Measurements from ENCODE around the gene ANKRD13A.
"Not testable (repeated sequence)": the region's sequence is repeated elsewhere in the genome, so short reads cannot be mapped to it uniquely, and the experiment has no call there.

ANKRD13A gene

GRCh38 chr12:110079477-110080400 lies 80.5 kb downstream of the ANKRD13A start:
- TF ChIP-seq POLR2A (IDR thresholded peaks at IDR 0.05; ENCODE audit: extremely low read depth, insufficient read length) (no peak), MYC (IDR thresholded peaks at IDR 0.05; ENCODE audit: low read depth, low read length) (no peak)
- TF ChIP-seq, protein P1, sequence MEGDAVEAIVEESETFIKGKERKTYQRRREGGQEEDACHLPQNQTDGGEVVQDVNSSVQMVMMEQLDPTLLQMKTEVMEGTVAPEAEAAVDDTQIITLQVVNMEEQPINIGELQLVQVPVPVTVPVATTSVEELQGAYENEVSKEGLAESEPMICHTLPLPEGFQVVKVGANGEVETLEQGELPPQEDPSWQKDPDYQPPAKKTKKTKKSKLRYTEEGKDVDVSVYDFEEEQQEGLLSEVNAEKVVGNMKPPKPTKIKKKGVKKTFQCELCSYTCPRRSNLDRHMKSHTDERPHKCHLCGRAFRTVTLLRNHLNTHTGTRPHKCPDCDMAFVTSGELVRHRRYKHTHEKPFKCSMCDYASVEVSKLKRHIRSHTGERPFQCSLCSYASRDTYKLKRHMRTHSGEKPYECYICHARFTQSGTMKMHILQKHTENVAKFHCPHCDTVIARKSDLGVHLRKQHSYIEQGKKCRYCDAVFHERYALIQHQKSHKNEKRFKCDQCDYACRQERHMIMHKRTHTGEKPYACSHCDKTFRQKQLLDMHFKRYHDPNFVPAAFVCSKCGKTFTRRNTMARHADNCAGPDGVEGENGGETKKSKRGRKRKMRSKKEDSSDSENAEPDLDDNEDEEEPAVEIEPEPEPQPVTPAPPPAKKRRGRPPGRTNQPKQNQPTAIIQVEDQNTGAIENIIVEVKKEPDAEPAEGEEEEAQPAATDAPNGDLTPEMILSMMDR (IDR thresholded peaks at IDR 0.05; ENCODE audit: low read depth, low read length) = no peak
- TF ChIP-seq, protein P2, sequence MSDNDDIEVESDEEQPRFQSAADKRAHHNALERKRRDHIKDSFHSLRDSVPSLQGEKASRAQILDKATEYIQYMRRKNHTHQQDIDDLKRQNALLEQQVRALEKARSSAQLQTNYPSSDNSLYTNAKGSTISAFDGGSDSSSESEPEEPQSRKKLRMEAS (IDR thresholded peaks at IDR 0.05; ENCODE audit: low read depth, low read length) = no peak
- peak; percentile 50 for DNase-seq (ENCODE audit: low read depth)
- H3K4me3 ChIP-seq (ENCODE audit: low read depth, low read length) = no peak overlapping the region

GRCh38 chr12:110080410-110080809 lies 81.2 kb downstream of the ANKRD13A start:
- TF ChIP-seq, protein P1 (IDR thresholded peaks at IDR 0.05; ENCODE audit: low read depth, low read length) = no peak
- TF ChIP-seq, protein P2 (IDR thresholded peaks at IDR 0.05; ENCODE audit: low read depth, low read length) = no peak
- TF ChIP-seq POLR2A (IDR thresholded peaks at IDR 0.05; ENCODE audit: extremely low read depth, insufficient read length) (no peak), MYC (IDR thresholded peaks at IDR 0.05; ENCODE audit: low read depth, low read length) (no peak)
- DNase-seq (ENCODE audit: low read depth) = no peak
- no peak overlapping the region for H3K4me3 ChIP-seq (ENCODE audit: low read depth, low read length)

DNA sequence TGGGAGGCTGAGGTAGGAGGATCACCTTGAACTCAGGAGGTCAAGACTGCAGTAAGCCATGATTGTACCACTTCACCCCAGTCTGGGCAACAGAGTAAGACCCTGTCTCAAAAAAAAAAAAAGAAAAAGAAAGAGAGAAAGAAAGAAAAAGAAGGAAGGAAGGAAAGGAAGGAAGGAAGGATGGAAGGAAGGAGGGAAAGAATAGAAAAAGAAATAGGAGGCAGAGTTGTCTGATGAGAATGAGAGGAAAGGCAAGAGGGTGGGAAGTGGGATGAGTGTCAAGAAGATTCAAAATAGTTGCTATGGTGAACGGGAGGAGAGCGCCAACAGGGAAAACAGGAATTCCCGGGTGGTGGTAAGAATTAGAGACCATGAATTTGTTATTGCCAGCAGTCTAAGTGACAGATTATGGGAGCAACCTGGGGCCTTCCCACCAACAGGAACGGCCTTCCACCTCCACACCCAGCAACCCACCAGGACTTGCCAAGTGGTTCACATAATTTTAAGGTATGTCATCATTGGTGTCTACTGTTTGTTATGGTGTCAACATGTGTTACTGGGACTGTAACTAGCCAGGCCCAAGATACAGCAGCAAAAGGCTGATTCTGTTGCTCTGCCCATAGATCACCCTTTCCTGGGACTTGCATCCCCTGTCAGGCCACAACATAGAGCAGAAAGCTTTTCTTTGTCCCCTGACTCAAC lies 85.2 kb downstream of the ANKRD13A start:
- H3K4me3 ChIP-seq (ENCODE audit: low read depth, low read length) = no peak overlapping the region
- no peak for DNase-seq (ENCODE audit: low read depth)
- TF ChIP-seq, protein P2 (IDR thresholded peaks at IDR 0.05; ENCODE audit: low read depth, low read length) = no peak
- TF ChIP-seq MYC (IDR thresholded peaks at IDR 0.05; ENCODE audit: low read depth, low read length) (no peak), POLR2A (IDR thresholded peaks at IDR 0.05; ENCODE audit: extremely low read depth, insufficient read length) (no peak)
- TF ChIP-seq, protein P1 (IDR thresholded peaks at IDR 0.05; ENCODE audit: low read depth, low read length) = no peak

DNA sequence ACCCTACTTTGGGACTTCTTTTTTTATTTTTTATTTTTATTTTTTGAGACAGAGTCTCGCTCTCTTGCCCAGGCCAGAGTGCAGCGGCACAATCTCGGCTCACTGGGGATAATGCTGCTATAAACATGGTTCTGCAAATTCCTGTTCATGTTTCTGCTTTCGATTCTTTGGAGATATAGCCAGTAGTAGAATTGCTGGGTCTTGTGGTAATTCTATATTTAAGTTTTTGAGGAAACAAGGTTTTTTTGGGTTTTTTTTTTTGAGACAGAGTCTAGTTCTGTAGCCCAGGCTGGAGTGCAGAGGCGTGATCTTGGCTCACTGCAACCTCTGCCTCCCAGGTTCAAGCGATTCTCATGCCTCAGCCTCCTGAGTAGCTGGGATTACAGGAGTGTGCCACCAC lies 89.0 kb downstream of the ANKRD13A start:
- not testable (repeated sequence) for DNase-seq (ENCODE audit: low read depth); H3K4me3 ChIP-seq (ENCODE audit: low read depth, low read length)

DNA sequence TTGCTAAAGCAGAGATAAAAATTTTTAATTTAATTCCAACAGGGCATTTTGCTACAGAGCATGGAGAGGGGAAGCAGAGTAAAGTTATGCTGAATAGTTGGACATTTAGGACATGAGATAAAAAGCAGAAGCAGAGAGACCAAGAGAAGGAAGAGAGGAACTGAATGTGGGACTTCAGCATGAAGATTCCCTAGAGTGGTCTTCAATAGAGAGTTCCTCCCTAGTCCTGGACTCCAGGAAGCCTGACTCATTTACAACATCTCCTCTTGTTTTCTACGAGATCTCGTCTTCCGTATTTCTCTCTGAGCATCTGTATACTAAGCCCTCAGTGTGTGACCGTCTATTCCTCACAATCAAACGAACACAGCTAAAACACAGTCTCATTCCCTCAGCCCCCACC lies 89.7 kb downstream of the ANKRD13A start:
- H3K4me3 ChIP-seq (ENCODE audit: low read depth, low read length) = no peak overlapping the region
- peak; percentile 71 for DNase-seq (ENCODE audit: low read depth)
- TF ChIP-seq, protein P2 (IDR thresholded peaks at IDR 0.05; ENCODE audit: low read depth, low read length) = no peak
- TF ChIP-seq, protein P1 (IDR thresholded peaks at IDR 0.05; ENCODE audit: low read depth, low read length) = no peak
- TF ChIP-seq POLR2A (IDR thresholded peaks at IDR 0.05; ENCODE audit: extremely low read depth, insufficient read length) = no peak
- no peak for TF ChIP-seq MYC (IDR thresholded peaks at IDR 0.05; ENCODE audit: low read depth, low read length)
